COR-L47 (cell line): ENCODE data around the gene CDH8.
A peak's percentile ranks its signal among the peaks of the same experiment; 100 is the strongest.
"Not testable (repeated sequence)": the region's sequence is repeated elsewhere in the genome, so short reads cannot be mapped to it uniquely, and the experiment has no call there.

Source experiments
- DNase-seq: peaks from one replicate; lab custom pipeline; 2025; lab: John Stamatoyannopoulos, UW

The CDH8 gene

GRCh38 chr16:61862221-61863155 lies 173.8 kb downstream of the CDH8 start:
- peak; percentile 69 for DNase-seq

- DNase-seq = no peak
Measured at GRCh38 chr16:61858988-61859387, 177.2 kb downstream of the CDH8 start.

GRCh38 chr16:61842666-61843065 lies 193.6 kb downstream of the CDH8 start:
- peak; percentile 80 for DNase-seq

GRCh38 chr16:61836804-61837393 lies 199.3 kb downstream of the CDH8 start:
- DNase-seq = no peak

GRCh38 chr16:61834082-61834481 lies 202.2 kb downstream of the CDH8 start:
- DNase-seq = no peak

- DNase-seq = no peak
Measured at GRCh38 chr16:61831351-61831917, 204.8 kb downstream of the CDH8 start.

- no peak for DNase-seq
Measured at GRCh38 chr16:61829631-61830030, 206.6 kb downstream of the CDH8 start.

- DNase-seq = no peak
Measured at GRCh38 chr16:61823326-61823725, 212.9 kb downstream of the CDH8 start.

- DNase-seq = no peak
Measured at GRCh38 chr16:61820820-61821219, 215.4 kb downstream of the CDH8 start.

- no peak for DNase-seq
Measured at GRCh38 chr16:61820398-61820797, 215.8 kb downstream of the CDH8 start.

GRCh38 chr16:61818850-61819249 lies 217.4 kb downstream of the CDH8 start:
- DNase-seq = no peak

- DNase-seq = no peak
Measured at GRCh38 chr16:61817583-61818278, 218.5 kb downstream of the CDH8 start.

- no peak for DNase-seq
Measured at GRCh38 chr16:61814726-61815347, 221.4 kb downstream of the CDH8 start.

- no peak for DNase-seq
Measured at GRCh38 chr16:61813339-61813738, 222.9 kb downstream of the CDH8 start.

- DNase-seq = no peak
Measured at GRCh38 chr16:61812251-61812650, 224.0 kb downstream of the CDH8 start.

- no peak for DNase-seq
Measured at GRCh38 chr16:61807551-61807950, 228.7 kb downstream of the CDH8 start.

GRCh38 chr16:61801217-61801616 lies 235.0 kb downstream of the CDH8 start:
- DNase-seq = not testable (repeated sequence)

GRCh38 chr16:61798741-61799140 lies 237.5 kb downstream of the CDH8 start:
- no peak for DNase-seq

GRCh38 chr16:61797961-61798507 lies 238.2 kb downstream of the CDH8 start:
- DNase-seq = no peak

GRCh38 chr16:61797296-61797795 lies 238.9 kb downstream of the CDH8 start:
- no peak for DNase-seq

- no peak for DNase-seq
Measured at GRCh38 chr16:61792194-61792909, 243.9 kb downstream of the CDH8 start.
